ENCODE results near the gene DCPS. TPM values are rescaled to one million over a fixed set of nuclear protein-coding genes. Genes with fewer than 3 reads are reported as not detected.

The DCPS gene
- total RNA-seq, 2 experiments from 2014 or later: 34.5 to 35.8 TPM

GRCh38 chr11:126350836-126351235, 47.0 kb downstream of the DCPS start:
- peak overlapping the region; percentile 36 for H3K27ac Mint-ChIP-seq
- no peaks in the 10 kb centered on the region for H3K9me3 Mint-ChIP-seq
- CTCF ChIA-PET: no interaction called here
- H3K36me3 Mint-ChIP-seq (ENCODE audit: low read depth): peaks cover 35% of the 10 kb centered on the region
- H3K4me3 Mint-ChIP-seq: no peak overlapping the region
- POLR2A ChIA-PET: no interaction called here
- DNase-seq: no peak
- H3K27me3 Mint-ChIP-seq: no peaks in the 10 kb centered on the region
- peaks cover 67% of the 10 kb centered on the region for H3K4me1 Mint-ChIP-seq

- H3K4me1 Mint-ChIP-seq: peaks cover 69% of the 10 kb centered on the region
- H3K9me3 Mint-ChIP-seq: no peaks in the 10 kb centered on the region
- ChIA-PET CTCF (no interaction called here), POLR2A (interaction anchor here (0.9 kb wide), 1 partner anchor 32 kb away, joined by 3 read pairs; no protein-coding TSS in a partner anchor)
- no peak overlapping the region for H3K4me3 Mint-ChIP-seq
- peaks cover 30% of the 10 kb centered on the region for H3K36me3 Mint-ChIP-seq (ENCODE audit: low read depth)
- no peak overlapping the region for H3K27ac Mint-ChIP-seq
- no peaks in the 10 kb centered on the region for H3K27me3 Mint-ChIP-seq
- no peak for DNase-seq
These were observed 48.3 kb downstream of the DCPS start for GRCh38 chr11:126352163-126352562.

GRCh38 chr11:126352934-126353801, 49.3 kb downstream of the DCPS start:
- DNase-seq: peak; percentile 37
- ChIA-PET CTCF (interaction anchor here (0.6 to 2.0 kb wide), 5 partner anchors 9 to 128 kb away, joined by 3 to 12 read pairs (median 4); no protein-coding TSS in a partner anchor), POLR2A (interaction anchor here (0.6 to 4.7 kb wide), 10 partner anchors 10 to 466 kb away, joined by 3 to 24 read pairs (median 4); partner anchors contain the start of genes FOXRED1 and TIRAP)
- Mint-ChIP-seq H3K27me3 (no peaks in the 10 kb centered on the region), H3K36me3 (ENCODE audit: low read depth) (peaks cover 29% of the 10 kb centered on the region), H3K4me1 (peaks cover 66% of the 10 kb centered on the region), H3K9me3 (no peaks in the 10 kb centered on the region), H3K27ac (peak overlapping the region; percentile 69), H3K4me3 (peak overlapping the region; percentile 65)

- Mint-ChIP-seq H3K4me3 (peak overlapping the region; percentile 92), H3K36me3 (ENCODE audit: low read depth) (peaks cover 24% of the 10 kb centered on the region), H3K4me1 (peaks cover 54% of the 10 kb centered on the region), H3K27ac (peak overlapping the region; percentile 67), H3K9me3 (no peaks in the 10 kb centered on the region), H3K27me3 (no peaks in the 10 kb centered on the region)
- ChIA-PET CTCF (interaction anchor here (1.4 to 2.8 kb wide), 4 partner anchors 44 to 126 kb away, joined by 4 to 13 read pairs (median 8); no protein-coding TSS in a partner anchor), POLR2A (interaction anchor here (1.0 to 4.7 kb wide), 14 partner anchors 12 to 744 kb away, joined by 3 to 24 read pairs (median 6); partner anchors contain the start of genes DCPS, FOXRED1, HYLS1 and SRPRA)
- peak; percentile 19 for DNase-seq
These were observed 50.9 kb downstream of the DCPS start for GRCh38 chr11:126354631-126355323.

- H3K4me1 Mint-ChIP-seq: peaks cover 52% of the 10 kb centered on the region
- peak within 1 kb of the TSS; percentile 67 for H3K27ac Mint-ChIP-seq
- no peaks in the 10 kb centered on the region for H3K9me3 Mint-ChIP-seq
- peak within 1 kb of the TSS; percentile 92 for H3K4me3 Mint-ChIP-seq
- H3K27me3 Mint-ChIP-seq: no peaks in the 10 kb centered on the region
- ChIA-PET POLR2A (interaction anchor here (0.8 to 4.7 kb wide), 16 partner anchors 12 to 786 kb away, joined by 3 to 24 read pairs (median 6); partner anchors contain the start of genes DCPS, FOXRED1, HYLS1 and PUS3), CTCF (interaction anchor here (1.4 to 2.8 kb wide), 3 partner anchors 45 to 126 kb away, joined by 4 to 13 read pairs (median 5); no protein-coding TSS in a partner anchor)
- H3K36me3 Mint-ChIP-seq (ENCODE audit: low read depth): peaks cover 21% of the 10 kb centered on the region
- DNase-seq: peak; percentile 76
These were observed 51.6 kb downstream of the DCPS start, which contains the start of gene ST3GAL4 for GRCh38 chr11:126355324-126355925. TSS of gene ST3GAL4 (plus strand) at chr11:126355686. CDS start at chr11:126406156, 50,470 bp downstream.

GRCh38 chr11:126355926-126356897, 52.4 kb downstream of the DCPS start:
- CTCF ChIA-PET: interaction anchor here (1.4 to 2.8 kb wide), 4 partner anchors 46 to 125 kb away, joined by 4 to 13 read pairs (median 4); no protein-coding TSS in a partner anchor
- H3K4me3 Mint-ChIP-seq: peak overlapping the region; percentile 76
- peaks cover 44% of the 10 kb centered on the region for H3K4me1 Mint-ChIP-seq
- peak overlapping the region; percentile 58 for H3K27ac Mint-ChIP-seq
- POLR2A ChIA-PET: interaction anchor here (0.8 to 4.7 kb wide), 16 partner anchors 13 to 786 kb away, joined by 3 to 24 read pairs (median 5); partner anchors contain the start of genes DCPS, FOXRED1, HYLS1 and PUS3
- no peak for DNase-seq
- peaks cover 14% of the 10 kb centered on the region for H3K36me3 Mint-ChIP-seq (ENCODE audit: low read depth)
- no peaks in the 10 kb centered on the region for H3K9me3 Mint-ChIP-seq
- no peaks in the 10 kb centered on the region for H3K27me3 Mint-ChIP-seq

- Mint-ChIP-seq H3K9me3 (no peaks in the 10 kb centered on the region), H3K27ac (no peak overlapping the region), H3K4me1 (peaks cover 37% of the 10 kb centered on the region), H3K27me3 (no peaks in the 10 kb centered on the region), H3K36me3 (ENCODE audit: low read depth) (peaks cover 10% of the 10 kb centered on the region), H3K4me3 (peak overlapping the region; percentile 76)
- ChIA-PET CTCF (interaction anchor here (1.4 to 2.8 kb wide), 2 partner anchors 47 to 123 kb away, joined by 4 to 13 read pairs; no protein-coding TSS in a partner anchor), POLR2A (interaction anchor here (1.3 to 4.7 kb wide), 5 partner anchors 14 to 89 kb away, joined by 4 to 24 read pairs (median 9); partner anchors contain the start of genes DCPS, FOXRED1 and SRPRA)
- no peak for DNase-seq
These were observed 53.4 kb downstream of the DCPS start for GRCh38 chr11:126357055-126357962.

- Mint-ChIP-seq H3K27ac (no peak overlapping the region), H3K4me1 (peaks cover 28% of the 10 kb centered on the region), H3K4me3 (no peak overlapping the region), H3K27me3 (no peaks in the 10 kb centered on the region), H3K36me3 (ENCODE audit: low read depth) (peaks cover 8% of the 10 kb centered on the region), H3K9me3 (no peaks in the 10 kb centered on the region)
- CTCF ChIA-PET: interaction anchor here (0.6 to 2.8 kb wide), 3 partner anchors 48 to 123 kb away, joined by 4 to 13 read pairs (median 5); no protein-coding TSS in a partner anchor
- DNase-seq: no peak
- POLR2A ChIA-PET: interaction anchor here (1.3 kb wide), 1 partner anchor 54 kb away, joined by 4 read pairs; the partner anchor contains the start of gene DCPS
These were observed 54.3 kb downstream of the DCPS start for GRCh38 chr11:126357969-126358762.

- H3K9me3 Mint-ChIP-seq: no peaks in the 10 kb centered on the region
- peaks cover 22% of the 10 kb centered on the region for H3K4me1 Mint-ChIP-seq
- peaks cover 8% of the 10 kb centered on the region for H3K36me3 Mint-ChIP-seq (ENCODE audit: low read depth)
- no peaks in the 10 kb centered on the region for H3K27me3 Mint-ChIP-seq
- POLR2A ChIA-PET: no interaction called here
- H3K27ac Mint-ChIP-seq: no peak overlapping the region
- CTCF ChIA-PET: interaction anchor here (0.6 kb wide), 1 partner anchor 73 kb away, joined by 5 read pairs; no protein-coding TSS in a partner anchor
- H3K4me3 Mint-ChIP-seq: no peak overlapping the region
- DNase-seq: no peak
These were observed 54.9 kb downstream of the DCPS start for GRCh38 chr11:126358763-126359160.
